B cell (primary cell): ENCODE measurements around the gene EFHD2. TPM values are rescaled to one million over a fixed set of nuclear protein-coding genes. Genes with fewer than 3 reads are reported as not detected.
"Not testable (repeated sequence)": the region's sequence is repeated elsewhere in the genome, so short reads cannot be mapped to it uniquely, and the experiment has no call there.

Experiments used
- ATAC-seq: fragments of 200-7000 bp; cut with Tn5 transposase; one replicate; pipeline ENCODE4 v1.10.0; 2021; ENCODE audit warnings: low read depth, mild to moderate bottlenecking, moderate number of reproducible peaks, moderate library complexity
- CTCF ChIA-PET: fragments of 350-600 bp; sonication (Branson Sonifier 250); formaldehyde crosslinking; loops from one replicate; lab custom pipeline; 2021; ENCODE audit warnings: antibody characterized with exemption, inconsistent platforms; lab: Charles Lee
- POLR2A ChIA-PET: fragments of 350-600 bp; sonication (Branson Sonifier 250); formaldehyde crosslinking; loops from one replicate; lab custom pipeline; 2021; ENCODE audit warnings: antibody characterized with exemption; lab: Charles Lee
- DNase-seq: peaks from one replicate; pipeline ENCODE4 v3.0.0; 2013
- H2AFZ ChIP-seq: 2 replicates; pipeline ENCODE4 v1.6.1; 2012; ENCODE audit warnings: mild to moderate bottlenecking, low read depth, low read length; ENCODE audit not compliant: insufficient read depth, poor library complexity, severe bottlenecking
- H3K27ac ChIP-seq, 2 donors: 1 replicate in 1 of 2; 2 replicates in 1 of 2; pipeline ENCODE4 v1.5.1; 2012 to 2013; ENCODE audit warnings: low read length in 2 of 2, mild to moderate bottlenecking in 2 of 2, moderate library complexity in 1 of 2
- H3K27me3 ChIP-seq, 4 experiments: fragments of 200-600 bp in 1 of 4; sonication (generic) in 1 of 4; replicated peaks in 1 of 4; 1 replicate in 2 of 4; 2 replicates in 2 of 4; pipeline versions ENCODE4 v1.6.1 to v1.7.0; 2013 to 2016; ENCODE audit warnings: low read length in 3 of 4, mild to moderate bottlenecking in 2 of 4, mixed read lengths in 1 of 4, moderate library complexity in 1 of 4; ENCODE audit not compliant: insufficient read depth in 4 of 4, control insufficient read depth in 3 of 4; ENCODE audit errors: control extremely low read depth in 1 of 4
- H3K36me3 ChIP-seq, 2 experiments: replicated peaks in 1 of 2; 1 replicate in 1 of 2; 2 replicates in 1 of 2; pipeline versions ENCODE4 v1.6.1 to v1.7.1; 2013; ENCODE audit warnings: low read length in 1 of 2; ENCODE audit not compliant: insufficient read depth in 2 of 2, control insufficient read depth in 1 of 2; ENCODE audit errors: control extremely low read depth in 1 of 2, extremely low read depth in 1 of 2
- H3K4me1 ChIP-seq, 2 donors: fragments of 200-600 bp in 1 of 2; sonication (generic) in 1 of 2; 1 replicate in 1 of 2; 2 replicates in 1 of 2; pipeline versions ENCODE4 v1.5.1 to v1.6.1; 2013 to 2017; ENCODE audit warnings: low read length in 2 of 2; ENCODE audit not compliant: control insufficient read depth in 2 of 2, insufficient read depth in 2 of 2
- H3K4me2 ChIP-seq: replicated peaks from 2 replicates; pipeline ENCODE3; 2012; ENCODE audit warnings: mild to moderate bottlenecking, low read depth, low read length; ENCODE audit not compliant: poor library complexity, severe bottlenecking
- H3K4me3 ChIP-seq, 5 experiments: fragments of 200-600 bp in 1 of 5; sonication (generic) in 1 of 5; 1 replicate in 3 of 5; 2 replicates in 2 of 5; pipeline versions ENCODE4 v1.5.1 to v1.7.0; 2011 to 2016; ENCODE audit warnings: low read length in 4 of 5, mild to moderate bottlenecking in 4 of 5, low read depth in 2 of 5, control low read depth in 1 of 5, moderate library complexity in 1 of 5; ENCODE audit not compliant: insufficient read depth in 1 of 5; ENCODE audit errors: control extremely low read depth in 1 of 5, extremely low read depth in 1 of 5
- H3K79me2 ChIP-seq: fragments of 200-600 bp; sonication (generic); one replicate; pipeline ENCODE4 v1.6.0; 2016; ENCODE audit warnings: low read length; ENCODE audit not compliant: control insufficient read depth, insufficient read depth
- H3K9ac ChIP-seq: fragments of 200-600 bp; sonication (generic); 2 replicates; pipeline ENCODE4 v1.6.1; 2017; ENCODE audit warnings: mild to moderate bottlenecking, low read length, moderate library complexity
- H3K9me3 ChIP-seq, 3 donors: one replicate each; pipeline versions ENCODE4 v1.6.1 to v1.7.1; 2013; ENCODE audit warnings: low read length in 2 of 3; ENCODE audit not compliant: control insufficient read depth in 2 of 3, insufficient read depth in 1 of 3; ENCODE audit errors: control extremely low read depth in 1 of 3
- H4K20me1 ChIP-seq: 2 replicates; pipeline ENCODE4 v1.6.0; 2012; ENCODE audit warnings: mild to moderate bottlenecking, low read length; ENCODE audit not compliant: insufficient read depth, control insufficient read depth, poor library complexity, severe bottlenecking
- H3K27ac Mint-ChIP-seq: one replicate; pipeline ENCODE4 v1.8.0; 2021; ENCODE audit warnings: mixed read lengths
- H3K27me3 Mint-ChIP-seq: one replicate; pipeline ENCODE4 v1.8.0; 2021; ENCODE audit warnings: mixed read lengths
- H3K4me1 Mint-ChIP-seq: one replicate; pipeline ENCODE4 v1.8.0; 2021; ENCODE audit warnings: mixed read lengths
- H3K4me3 Mint-ChIP-seq: one replicate; pipeline ENCODE4 v1.8.0; 2021; ENCODE audit warnings: mixed read lengths
- H3K9me3 Mint-ChIP-seq: one replicate; pipeline ENCODE4 v1.8.0; 2022; ENCODE audit warnings: mixed read lengths; ENCODE audit not compliant: insufficient read depth
- CTCF ChIP-seq: fragments of 200-600 bp; IDR thresholded peaks from one replicate; pipeline ENCODE4 v1.8.0; 2022; ENCODE audit warnings: antibody characterized with exemption, mild to moderate bottlenecking
- EZH2 ChIP-seq: IDR thresholded peaks from 2 replicates; pipeline ENCODE4 v1.6.1; 2012; ENCODE audit warnings: borderline replicate concordance, low read depth, mild to moderate bottlenecking, moderate library complexity, low read length; ENCODE audit not compliant: insufficient read depth, poor library complexity, severe bottlenecking
- WGBS: methylation state at CpG from one replicate; pipeline ENCODE4 v1.1.5; 2013; ENCODE audit warnings: missing lambda C conversion rate; ENCODE audit not compliant: insufficient coverage; 5-methylcytosine and 5-hydroxymethylcytosine counted together
- intact Hi-C: fragments of 100-400 bp; cut with micrococcal nuclease; formaldehyde crosslinking; loops from one replicate; pipeline ENCODE4 v1.10.0; 2022
- polyA plus RNA-seq: library from polyadenylated mRNA; depleted of rRNA; stranded (reverse); fragments of >200 nt; gene quantifications from 2 replicates; pipeline ENCODE4 v1.2.3, GENCODE V29; 2012
- total RNA-seq, 2 donors: library from RNA; stranded (reverse); fragments of 120-200 nt in 1 of 2; gene quantifications; 1 replicate in 1 of 2; 2 replicates in 1 of 2; pipeline versions ENCODE4 v1.2.3 to v1.2.4, GENCODE V29; 2013 to 2022

Gene EFHD2
- total and polyA plus RNA-seq, 2 donors (not counting 1 experiment from before 2014, with no cell fraction given), result 39.3 to 67.2 TPM

GRCh38 chr1:15465674-15466073 is 56.0 kb downstream of the EFHD2 start:
- no peaks in the 10 kb centered on the region for H3K79me2 ChIP-seq
- Mint-ChIP-seq H3K27me3 (peaks cover 7% of the 10 kb centered on the region), H3K4me1 (no peaks in the 10 kb centered on the region), H3K27ac (no peak overlapping the region), H3K4me3 (no peak overlapping the region), H3K9me3 (no peaks in the 10 kb centered on the region)
- H4K20me1 ChIP-seq, result no peaks in the 10 kb centered on the region
- 84% methylated on average over 7 of the region's 7 CpGs for WGBS
- intact Hi-C loops, result no loop called here
- ATAC-seq (no peak), DNase-seq (no peak)
- peaks cover 0 to 3% (median 0%) of the 10 kb centered on the region in 4 experiments for H3K27me3 ChIP-seq
- H3K27ac ChIP-seq, result no peak overlapping the region
- H3K9me3 ChIP-seq, result no peaks in the 10 kb centered on the region
- no peak overlapping the region for H3K4me3 ChIP-seq
- ChIA-PET CTCF (no interaction called here), POLR2A (no interaction called here)
- H3K9ac ChIP-seq, result no peak overlapping the region
- no peaks in the 10 kb centered on the region for H3K4me1 ChIP-seq
- H3K36me3 ChIP-seq, result no peaks in the 10 kb centered on the region
- H3K4me2 ChIP-seq, result no peak overlapping the region
- no peak overlapping the region for H2AFZ ChIP-seq
- TF ChIP-seq EZH2 (no peak), CTCF (no peak)

- DNase-seq, H3K27ac Mint-ChIP-seq, H3K9me3 Mint-ChIP-seq, H3K4me2 ChIP-seq, ATAC-seq, H3K27me3 ChIP-seq, H3K36me3 ChIP-seq, H3K9ac ChIP-seq, intact Hi-C loops, H3K9me3 ChIP-seq, H3K27ac ChIP-seq, POLR2A ChIA-PET, H3K4me1 ChIP-seq, H3K27me3 Mint-ChIP-seq, H4K20me1 ChIP-seq, H2AFZ ChIP-seq, H3K79me2 ChIP-seq, H3K4me3 ChIP-seq, H3K4me3 Mint-ChIP-seq, H3K4me1 Mint-ChIP-seq: not testable (repeated sequence)
- CTCF ChIA-PET, result interaction anchor here (0.9 kb wide), 1 partner anchor 274 kb away, joined by 3 read pairs; no protein-coding TSS in a partner anchor
- WGBS, result 97% methylated on average over 17 of the region's 22 CpGs
Observed at GRCh38 chr1:15466955-15467625, 57.4 kb downstream of the EFHD2 start.
